Measurements from ENCODE around the gene XIRP1. TPM values are rescaled to one million over a fixed set of nuclear protein-coding genes. Genes with fewer than 3 reads are reported as not detected.
"Not testable (repeated sequence)": the region's sequence is repeated elsewhere in the genome, so short reads cannot be mapped to it uniquely, and the experiment has no call there.

The XIRP1 gene
- total and polyA plus RNA-seq, 2 donors from 2014 or later = 0.09 TPM; not detected in 1

GRCh38 chr3:39234651-39235050 is 42.3 kb upstream of the XIRP1 start:
- intact Hi-C loops (cut with DNase I) = no loop called here
- no peak for FAIRE-seq

GRCh38 chr3:39232859-39233258 is 40.5 kb upstream of the XIRP1 start:
- intact Hi-C loops (cut with DNase I) = no loop called here
- H3K27ac ChIP-seq (ENCODE audit: low read depth in 2 of 2, low read length in 2 of 2) = no peak overlapping the region
- no peak for DNase-seq
- no peak for FAIRE-seq
- no peak for TF ChIP-seq CTCF (IDR thresholded peaks at IDR 0.05; ENCODE audit: borderline replicate concordance, extremely low read depth, insufficient read depth)
- H3K27me3 ChIP-seq (ENCODE audit: control insufficient read depth, insufficient read depth, low read length) = no peaks in the 10 kb centered on the region
- H3K36me3 ChIP-seq (ENCODE audit: control insufficient read depth in 2 of 3, insufficient read depth in 3 of 3, low read length in 3 of 3) = no peaks in the 10 kb centered on the region
- H3K4me3 ChIP-seq (ENCODE audit: low read length in 3 of 3) = no peak overlapping the region
- no peak overlapping the region for H3K9ac ChIP-seq (ENCODE audit: low read length in 3 of 3)
- no peaks in the 10 kb centered on the region for H3K4me1 ChIP-seq (ENCODE audit: control insufficient read depth in 2 of 3, insufficient read depth in 2 of 3, low read depth in 1 of 3, low read length in 3 of 3)
- no peaks in the 10 kb centered on the region for H3K9me3 ChIP-seq (ENCODE audit: control insufficient read depth in 2 of 3, insufficient read depth in 1 of 3, low read length in 3 of 3)

More at GRCh38 chr3:39234651-39235050, 42.3 kb upstream of the XIRP1 start:
- no peak for DNase-seq
- Histone ChIP-seq H3K9me3 (ENCODE audit: control insufficient read depth in 2 of 3, insufficient read depth in 1 of 3, low read length in 3 of 3) (no peaks in the 10 kb centered on the region), H3K9ac (ENCODE audit: low read length in 3 of 3) (no peak overlapping the region), H3K36me3 (ENCODE audit: control insufficient read depth in 2 of 3, insufficient read depth in 3 of 3, low read length in 3 of 3) (no peaks in the 10 kb centered on the region), H3K27ac (ENCODE audit: low read depth in 2 of 2, low read length in 2 of 2) (no peak overlapping the region), H3K4me3 (ENCODE audit: low read length in 3 of 3) (no peak overlapping the region), H3K27me3 (ENCODE audit: control insufficient read depth, insufficient read depth, low read length) (no peaks in the 10 kb centered on the region), H3K4me1 (ENCODE audit: control insufficient read depth in 2 of 3, insufficient read depth in 2 of 3, low read depth in 1 of 3, low read length in 3 of 3) (no peaks in the 10 kb centered on the region)
- TF ChIP-seq CTCF (IDR thresholded peaks at IDR 0.05; ENCODE audit: borderline replicate concordance, extremely low read depth, insufficient read depth) = no peak

GRCh38 chr3:39230453-39230852 is 38.1 kb upstream of the XIRP1 start:
- H3K27ac ChIP-seq (ENCODE audit: low read depth in 2 of 2, low read length in 2 of 2) = no peak overlapping the region
- DNase-seq (no peak), FAIRE-seq (no peak)
- H3K9me3 ChIP-seq (ENCODE audit: control insufficient read depth in 2 of 3, insufficient read depth in 1 of 3, low read length in 3 of 3) = no peaks in the 10 kb centered on the region
- no peaks in the 10 kb centered on the region for H3K27me3 ChIP-seq (ENCODE audit: control insufficient read depth, insufficient read depth, low read length)
- no peak overlapping the region for H3K4me3 ChIP-seq (ENCODE audit: low read length in 3 of 3)
- intact Hi-C loops (cut with DNase I) = no loop called here
- no peaks in the 10 kb centered on the region for H3K36me3 ChIP-seq (ENCODE audit: control insufficient read depth in 2 of 3, insufficient read depth in 3 of 3, low read length in 3 of 3)
- no peak overlapping the region for H3K9ac ChIP-seq (ENCODE audit: low read length in 3 of 3)
- no peak for TF ChIP-seq CTCF (IDR thresholded peaks at IDR 0.05; ENCODE audit: borderline replicate concordance, extremely low read depth, insufficient read depth)
- no peaks in the 10 kb centered on the region for H3K4me1 ChIP-seq (ENCODE audit: control insufficient read depth in 2 of 3, insufficient read depth in 2 of 3, low read depth in 1 of 3, low read length in 3 of 3)

GRCh38 chr3:39228496-39228895 is 36.1 kb upstream of the XIRP1 start:
- FAIRE-seq = no peak
- no peak overlapping the region for H3K27ac ChIP-seq (ENCODE audit: low read depth in 2 of 2, low read length in 2 of 2)

GRCh38 chr3:39227596-39227995 is 35.2 kb upstream of the XIRP1 start:
- H3K27me3 ChIP-seq (ENCODE audit: control insufficient read depth, insufficient read depth, low read length); FAIRE-seq; H3K27ac ChIP-seq (ENCODE audit: low read depth in 2 of 2, low read length in 2 of 2); H3K4me1 ChIP-seq (ENCODE audit: control insufficient read depth in 2 of 3, insufficient read depth in 2 of 3, low read depth in 1 of 3, low read length in 3 of 3); H3K9ac ChIP-seq (ENCODE audit: low read length in 3 of 3); H3K9me3 ChIP-seq (ENCODE audit: control insufficient read depth in 2 of 3, insufficient read depth in 1 of 3, low read length in 3 of 3); intact Hi-C loops (cut with DNase I); H3K36me3 ChIP-seq (ENCODE audit: control insufficient read depth in 2 of 3, insufficient read depth in 3 of 3, low read length in 3 of 3); H3K4me3 ChIP-seq (ENCODE audit: low read length in 3 of 3); DNase-seq: not testable (repeated sequence)

More at GRCh38 chr3:39228496-39228895, 36.1 kb upstream of the XIRP1 start:
- no peak for DNase-seq
- H3K27me3 ChIP-seq (ENCODE audit: control insufficient read depth, insufficient read depth, low read length) = no peaks in the 10 kb centered on the region
- no peaks in the 10 kb centered on the region for H3K9me3 ChIP-seq (ENCODE audit: control insufficient read depth in 2 of 3, insufficient read depth in 1 of 3, low read length in 3 of 3)
- H3K4me3 ChIP-seq (ENCODE audit: low read length in 3 of 3) = no peak overlapping the region
- H3K9ac ChIP-seq (ENCODE audit: low read length in 3 of 3) = no peak overlapping the region
- intact Hi-C loops (cut with DNase I) = no loop called here
- no peak for TF ChIP-seq CTCF (IDR thresholded peaks at IDR 0.05; ENCODE audit: borderline replicate concordance, extremely low read depth, insufficient read depth)
- H3K4me1 ChIP-seq (ENCODE audit: control insufficient read depth in 2 of 3, insufficient read depth in 2 of 3, low read depth in 1 of 3, low read length in 3 of 3) = no peaks in the 10 kb centered on the region
- H3K36me3 ChIP-seq (ENCODE audit: control insufficient read depth in 2 of 3, insufficient read depth in 3 of 3, low read length in 3 of 3) = no peaks in the 10 kb centered on the region

All from kidney (tissue), 14 donors.